Measurements from ENCODE around the gene EXPH5.

Gene EXPH5

DNA sequence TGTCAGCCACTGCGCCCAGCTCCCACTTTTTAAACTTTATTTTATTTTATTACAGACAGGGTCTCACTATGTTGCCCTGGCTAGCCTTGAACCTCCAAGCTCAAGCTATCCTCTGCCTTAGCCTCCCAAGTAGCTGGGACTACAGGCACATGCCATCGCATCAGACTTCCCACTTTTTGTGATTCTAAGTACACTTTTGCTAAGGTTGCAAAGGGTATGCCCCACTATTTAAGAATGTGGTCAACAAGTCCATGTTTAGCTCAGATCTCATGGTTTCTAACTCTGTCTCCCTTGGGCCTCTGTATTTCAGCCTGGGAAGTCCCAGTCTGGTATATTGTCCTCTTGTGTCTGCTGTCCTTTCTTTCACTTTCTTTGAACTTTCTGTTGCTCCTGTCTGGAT, 35.3 kb downstream of the EXPH5 start:
- DNase-seq = no peak

GRCh38 chr11:108556019-108556418, 37.5 kb downstream of the EXPH5 start:
- DNase-seq = no peak

DNA sequence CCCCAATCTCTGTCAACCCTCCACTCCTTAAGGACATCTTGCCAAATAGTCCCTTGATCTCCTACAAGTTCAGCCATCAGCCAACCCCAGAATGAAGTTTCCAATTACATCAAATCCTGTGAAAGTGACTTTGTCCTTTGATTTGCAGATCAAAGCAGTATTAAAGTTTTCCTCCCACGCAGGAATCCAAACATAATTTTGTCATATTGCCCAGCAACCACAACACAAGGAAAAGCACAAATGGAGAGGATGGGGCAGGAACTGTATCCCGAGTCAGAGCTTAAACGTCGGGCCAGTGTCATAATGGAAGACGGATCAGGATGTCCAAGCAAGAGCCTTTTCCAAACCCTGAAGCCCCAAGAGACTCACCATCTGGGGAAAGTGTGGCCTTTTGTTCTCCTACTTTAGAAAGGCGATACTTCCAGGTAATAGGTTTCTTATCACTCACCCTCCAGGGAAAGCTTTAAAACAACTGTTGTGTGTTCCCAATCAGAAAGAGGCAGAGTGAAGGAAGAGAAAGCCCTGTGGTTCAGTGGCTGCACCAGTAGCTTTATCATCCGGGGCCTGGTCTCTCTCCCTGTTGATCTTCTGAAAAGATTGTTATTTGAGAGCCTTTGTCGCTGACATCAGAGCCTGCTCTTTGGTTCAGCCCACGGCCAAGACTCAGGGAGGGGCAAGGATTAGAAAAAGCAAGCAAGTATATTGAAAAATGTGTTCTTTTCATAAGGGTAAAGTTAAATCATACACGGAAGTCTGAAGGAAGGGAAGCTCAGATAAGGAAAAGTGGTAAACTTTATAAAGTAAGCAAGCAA, 41.7 kb downstream of the EXPH5 start:
- DNase-seq = no peak

- no peak for DNase-seq
Measured at GRCh38 chr11:108549319-108549885, 44.2 kb downstream of the EXPH5 start.

GRCh38 chr11:108545909-108546501, 47.6 kb downstream of the EXPH5 start:
- no peak for DNase-seq

DNA sequence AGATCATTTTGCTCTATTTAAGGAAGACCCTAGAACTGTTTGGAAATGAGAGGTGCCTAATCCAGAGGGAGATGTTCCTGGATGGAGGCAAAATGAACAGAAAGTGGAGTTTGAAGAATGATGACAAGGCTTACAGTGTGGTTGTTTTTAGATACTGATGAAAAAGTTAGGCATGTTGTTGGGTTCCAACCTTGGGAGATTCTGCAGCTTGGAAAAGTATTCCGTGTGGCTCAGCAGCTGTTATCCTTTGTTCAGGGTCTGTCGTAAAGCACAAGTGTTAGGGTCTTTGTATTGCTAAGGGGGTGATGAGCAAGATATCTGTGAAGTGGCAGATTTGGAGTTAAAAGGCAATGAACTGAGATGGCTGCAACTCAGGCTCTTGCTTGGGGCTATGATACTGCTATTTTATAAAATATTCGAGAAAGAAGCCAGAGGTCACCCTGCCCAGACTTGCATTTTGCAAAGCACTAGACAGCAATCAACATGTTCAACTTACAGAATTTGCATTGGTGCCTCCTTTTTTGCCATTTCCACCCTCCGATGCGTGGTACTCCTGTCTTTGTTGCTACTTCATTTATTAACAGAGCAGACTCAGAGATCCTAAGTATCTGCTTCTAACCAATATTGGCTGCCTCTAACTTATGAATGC, 50.1 kb downstream of the EXPH5 start:
- no peak for DNase-seq

- DNase-seq = no peak
Measured at GRCh38 chr11:108541531-108541930, 52.0 kb downstream of the EXPH5 start.

DNA sequence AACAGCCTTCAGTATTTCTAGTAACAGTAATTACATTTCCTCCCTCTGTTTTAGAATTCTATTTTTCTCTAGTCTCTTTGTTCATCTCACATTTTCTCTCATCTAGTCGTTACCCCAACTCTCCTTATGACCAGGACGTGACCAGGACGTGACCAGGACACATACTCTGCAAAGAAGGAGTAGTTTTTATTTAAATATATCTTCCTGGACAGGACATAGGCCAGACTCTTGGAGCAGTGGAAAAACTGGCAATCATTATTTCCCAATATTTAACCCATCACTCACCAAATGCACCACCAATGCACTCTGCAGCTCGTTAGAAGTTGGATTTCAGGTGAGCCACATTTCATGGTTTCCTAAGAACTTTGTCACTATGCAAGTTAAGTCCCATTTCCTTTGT, 55.1 kb downstream of the EXPH5 start:
- DNase-seq = no peak

DNA sequence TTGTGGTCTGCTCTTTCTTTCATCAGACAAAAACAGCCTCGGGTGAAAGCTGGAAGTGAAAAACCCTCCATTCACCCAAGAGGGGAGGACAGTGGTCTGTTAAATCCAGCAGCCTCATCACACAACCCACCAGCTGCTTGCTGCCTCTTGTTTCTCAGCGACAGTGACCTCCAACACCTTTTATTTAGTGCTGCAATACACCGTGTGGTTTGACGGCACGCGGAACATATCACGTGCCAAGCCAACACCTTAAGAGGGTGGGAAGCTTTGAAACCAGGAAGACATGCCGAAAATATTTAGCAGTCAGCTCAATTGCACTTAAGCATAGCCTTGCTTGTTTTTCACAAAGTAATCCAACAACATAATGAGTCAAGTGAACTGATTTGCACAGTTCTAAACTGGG, 55.5 kb downstream of the EXPH5 start:
- DNase-seq = peak; percentile 22

DNA sequence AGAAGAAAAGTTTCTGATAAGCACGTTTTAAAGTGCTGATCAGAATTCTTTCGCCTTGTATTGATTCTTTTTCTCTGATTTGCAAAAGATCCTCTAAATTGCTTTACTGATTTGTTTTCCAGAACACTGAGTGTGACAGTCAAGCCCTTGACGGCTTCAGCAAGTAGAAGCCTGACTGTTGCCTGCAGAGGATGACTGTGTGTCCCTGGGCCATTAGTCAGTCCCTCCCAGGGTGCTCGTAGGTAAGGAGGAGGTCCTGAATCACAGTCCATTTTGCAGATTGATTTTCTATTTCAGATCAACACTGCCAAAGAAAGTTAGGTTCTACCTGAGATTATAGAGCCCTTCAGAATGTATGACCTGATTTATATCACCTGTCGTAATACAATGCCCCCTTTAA, 56.8 kb downstream of the EXPH5 start:
- no peak for DNase-seq

DNA sequence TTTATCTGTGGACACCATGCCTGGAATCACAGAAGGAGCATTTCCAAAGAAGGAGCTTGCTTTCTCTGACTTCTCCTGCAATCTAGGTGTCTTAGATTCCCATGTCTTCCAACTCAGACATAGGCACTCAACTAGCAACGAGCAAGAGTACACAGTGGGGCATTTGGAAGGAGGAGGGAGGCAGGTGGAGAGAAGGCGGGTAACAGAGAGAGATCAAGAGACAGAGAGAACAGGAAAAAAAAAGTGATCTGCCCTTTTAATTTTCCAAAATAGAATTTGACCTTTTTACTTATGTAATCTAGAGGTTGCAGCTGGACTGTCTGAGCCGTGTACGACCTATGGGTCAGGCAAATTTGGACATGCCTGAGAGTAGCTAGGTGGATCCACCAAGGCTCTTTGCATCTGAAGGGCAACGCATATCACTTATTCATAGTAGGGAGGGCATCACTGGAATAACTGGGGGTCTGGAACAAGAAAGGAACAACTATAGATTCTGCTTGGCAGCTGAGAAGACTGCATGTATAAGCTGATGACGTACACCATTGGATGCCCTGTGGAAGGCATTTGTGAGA, 58.1 kb downstream of the EXPH5 start:
- DNase-seq = no peak

DNA sequence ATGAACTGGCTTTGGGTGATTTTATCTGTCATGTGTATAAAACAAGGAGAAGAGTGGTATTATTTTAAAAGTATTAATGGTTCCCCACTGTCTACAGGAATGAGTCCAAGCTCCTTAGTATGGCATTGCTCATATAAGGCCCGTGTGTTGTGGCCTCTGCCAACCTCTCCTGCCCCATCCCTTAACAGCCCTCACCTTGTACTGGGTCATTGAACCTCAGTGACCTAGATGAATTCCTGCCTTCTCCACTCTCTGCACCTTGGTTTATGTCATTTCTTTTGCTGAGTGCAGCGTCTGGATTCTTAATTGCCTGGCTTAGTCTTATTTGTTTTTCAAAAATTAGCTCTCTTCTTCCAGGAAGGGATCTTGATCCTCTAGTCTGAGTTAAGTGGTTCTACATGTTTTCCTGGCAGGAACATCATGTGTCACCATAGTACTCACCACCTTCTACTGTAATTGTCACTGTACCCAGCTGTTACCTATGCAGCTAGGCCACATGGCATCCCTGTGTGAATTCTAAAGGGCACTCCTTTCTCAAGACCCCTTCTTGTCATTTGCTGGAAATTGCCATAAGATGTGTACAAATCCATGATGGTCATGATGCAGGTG, 59.2 kb downstream of the EXPH5 start:
- no peak for DNase-seq

DNA sequence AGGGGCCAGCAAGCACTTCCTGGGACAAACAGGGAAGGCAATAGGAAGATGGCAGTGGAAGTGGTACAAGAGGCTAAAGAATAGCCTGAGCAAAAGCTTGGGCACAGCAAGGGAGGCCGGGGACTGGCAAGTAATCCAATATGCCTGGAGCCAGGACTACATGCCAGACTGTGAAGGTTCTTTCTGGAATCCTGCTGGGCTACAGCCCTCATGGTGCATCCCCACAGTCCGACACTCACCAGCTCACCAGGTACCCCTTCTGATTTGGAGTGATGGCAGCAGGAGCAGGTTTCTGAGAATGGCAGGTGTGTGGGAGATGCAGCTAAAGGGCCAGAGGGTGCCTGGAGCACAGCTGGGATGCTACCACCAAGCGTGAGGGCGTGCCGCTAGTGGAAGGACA, 63.1 kb downstream of the EXPH5 start:
- no peak for DNase-seq

- DNase-seq = no peak
Measured at GRCh38 chr11:108527382-108527781, 66.2 kb downstream of the EXPH5 start.

GRCh38 chr11:108525161-108525560, 68.4 kb downstream of the EXPH5 start:
- DNase-seq = no peak

- no peak for DNase-seq
Measured at GRCh38 chr11:108524422-108524821, 69.1 kb downstream of the EXPH5 start.

GRCh38 chr11:108522318-108522717, 71.2 kb downstream of the EXPH5 start:
- no peak for DNase-seq

- no peak for DNase-seq
Measured at GRCh38 chr11:108518581-108518980, 75.0 kb downstream of the EXPH5 start.

- no peak for DNase-seq
Measured at GRCh38 chr11:108516125-108516524, 77.4 kb downstream of the EXPH5 start.

DNA sequence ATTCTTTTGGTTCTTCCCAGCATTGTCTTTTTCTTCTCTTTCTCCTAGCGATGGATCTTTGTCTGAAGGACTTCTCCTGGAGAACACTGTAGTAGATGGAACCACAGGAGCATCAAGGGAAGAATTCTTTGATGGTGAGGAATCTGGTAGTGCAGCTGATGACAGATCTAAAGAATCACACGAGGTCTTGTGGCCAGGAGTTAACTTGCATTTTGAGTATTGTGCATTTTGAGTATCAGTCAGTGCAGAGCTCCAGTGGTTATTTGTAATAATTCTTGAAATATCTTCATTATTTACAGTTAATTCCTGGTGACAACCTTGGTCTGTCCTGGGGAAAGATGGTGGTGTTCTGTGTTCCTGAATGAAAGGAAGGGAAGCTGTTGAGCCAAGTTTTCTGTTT, 80.9 kb downstream of the EXPH5 start:
- no peak for DNase-seq

DNA sequence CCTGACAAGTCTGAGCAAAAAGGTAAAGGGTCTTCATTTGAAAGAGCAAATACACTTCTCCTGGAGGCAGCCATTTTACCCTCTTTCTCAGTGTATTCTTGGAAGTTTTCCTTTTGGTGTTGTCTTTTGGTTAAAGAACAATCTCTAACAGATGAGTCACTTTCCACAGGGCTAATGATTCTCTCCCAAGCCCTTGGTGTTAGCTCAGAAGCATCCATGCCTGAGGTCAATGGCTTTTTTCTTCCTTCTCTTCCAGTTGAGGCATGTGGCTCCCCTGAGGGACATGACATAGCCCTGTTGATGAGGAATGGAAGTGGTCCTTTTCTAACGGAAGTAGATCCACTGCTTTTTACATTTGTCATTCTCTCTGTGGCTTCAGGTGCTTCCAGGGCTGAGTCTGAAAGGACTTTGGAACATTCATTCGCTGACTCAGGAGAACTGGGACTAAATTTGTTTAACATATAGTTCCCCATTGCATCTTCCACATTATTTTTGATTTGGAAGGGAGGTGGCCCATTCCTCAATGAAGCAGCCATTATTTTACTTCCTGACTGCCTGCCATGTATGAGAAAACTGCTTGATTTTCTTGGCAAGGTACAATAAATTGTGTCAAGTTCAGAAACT, 81.6 kb downstream of the EXPH5 start:
- no peak for DNase-seq

Measured in NCI-H82 (cell line).